Effector memory CD8-positive, alpha-beta T cell (primary cell): Measurements from ENCODE around the gene BRWD1.

Experiments
- ATAC-seq: fragments of 150-1000 bp; cut with Tn5 transposase; replicated peaks from 2 replicates; pipeline ENCODE4 v1.10.0; 2021; ENCODE audit warnings: mild to moderate bottlenecking, moderate library complexity
- DNase-seq, 3 experiments: peaks; one replicate each; pipeline ENCODE4 v3.0.0; 2021
- H3K27ac Mint-ChIP-seq, 2 donors: one replicate each; pipeline ENCODE4 v1.8.0; 2022; ENCODE audit warnings: mild to moderate bottlenecking in 2 of 2, mixed read lengths in 2 of 2, moderate library complexity in 2 of 2
- H3K27me3 Mint-ChIP-seq, 2 donors: one replicate each; pipeline ENCODE4 v1.8.0; 2022; ENCODE audit warnings: mixed read lengths in 2 of 2
- H3K36me3 Mint-ChIP-seq: one replicate; pipeline ENCODE4 v1.8.0; 2022; ENCODE audit warnings: mild to moderate bottlenecking, moderate library complexity, mixed read lengths; ENCODE audit not compliant: insufficient read depth
- H3K4me1 Mint-ChIP-seq, 2 donors: one replicate each; pipeline ENCODE4 v1.8.0; 2022; ENCODE audit warnings: low read depth in 2 of 2, mixed read lengths in 2 of 2
- H3K4me3 Mint-ChIP-seq, 2 donors: one replicate each; pipeline ENCODE4 v1.8.0; 2022; ENCODE audit warnings: mild to moderate bottlenecking in 2 of 2, mixed read lengths in 2 of 2, moderate library complexity in 2 of 2
- H3K9me3 Mint-ChIP-seq, 2 donors: one replicate each; pipeline ENCODE4 v1.8.0; 2022; ENCODE audit warnings: mixed read lengths in 2 of 2

Gene BRWD1

GRCh38 chr21:39344848-39345247 is 31.4 kb upstream of the BRWD1 start:
- Mint-ChIP-seq H3K4me3 (peak overlapping the region in 1 of 2 donors; percentile 4), H3K36me3 (peaks cover 72% of the 10 kb centered on the region), H3K27ac (no peak overlapping the region), H3K27me3 (no peaks in the 10 kb centered on the region), H3K4me1 (peaks cover 25 to 28% of the 10 kb centered on the region in 2 donors), H3K9me3 (no peaks in the 10 kb centered on the region)
- DNase-seq, result no peak
- ATAC-seq, result no peak

- peaks cover 47% of the 10 kb centered on the region for H3K36me3 Mint-ChIP-seq
- ATAC-seq, result no peak
- no peak overlapping the region for H3K4me3 Mint-ChIP-seq
- no peak overlapping the region for H3K27ac Mint-ChIP-seq
- H3K4me1 Mint-ChIP-seq, result peaks cover 11 to 13% of the 10 kb centered on the region in 2 donors
- H3K9me3 Mint-ChIP-seq, result no peaks in the 10 kb centered on the region
- no peaks in the 10 kb centered on the region for H3K27me3 Mint-ChIP-seq
- no peak for DNase-seq
Measured at GRCh38 chr21:39341249-39341923, 28.0 kb upstream of the BRWD1 start.

GRCh38 chr21:39340687-39341086 is 27.3 kb upstream of the BRWD1 start:
- Mint-ChIP-seq H3K27me3 (no peaks in the 10 kb centered on the region), H3K4me3 (no peak overlapping the region), H3K9me3 (no peaks in the 10 kb centered on the region), H3K36me3 (peaks cover 42% of the 10 kb centered on the region), H3K4me1 (peaks cover 8 to 9% of the 10 kb centered on the region in 2 donors), H3K27ac (no peak overlapping the region)
- no peak for DNase-seq
- ATAC-seq, result no peak

GRCh38 chr21:39339231-39339630 is 25.8 kb upstream of the BRWD1 start:
- ATAC-seq (no peak), DNase-seq (no peak)
- Mint-ChIP-seq H3K27ac (no peak overlapping the region), H3K4me1 (no peaks in the 10 kb centered on the region), H3K36me3 (peaks cover 28% of the 10 kb centered on the region), H3K9me3 (no peaks in the 10 kb centered on the region), H3K4me3 (no peak overlapping the region), H3K27me3 (no peaks in the 10 kb centered on the region)

GRCh38 chr21:39336457-39337008 is 23.1 kb upstream of the BRWD1 start:
- DNase-seq, result no peak
- H3K4me3 Mint-ChIP-seq, result no peak overlapping the region
- H3K36me3 Mint-ChIP-seq, result peaks cover 2% of the 10 kb centered on the region
- H3K27me3 Mint-ChIP-seq, result no peaks in the 10 kb centered on the region
- ATAC-seq, result no peak
- no peaks in the 10 kb centered on the region for H3K4me1 Mint-ChIP-seq
- no peak overlapping the region for H3K27ac Mint-ChIP-seq
- no peaks in the 10 kb centered on the region for H3K9me3 Mint-ChIP-seq

GRCh38 chr21:39334611-39335010 is 21.2 kb upstream of the BRWD1 start:
- H3K27ac Mint-ChIP-seq, result no peak overlapping the region
- no peaks in the 10 kb centered on the region for H3K4me1 Mint-ChIP-seq
- no peak for DNase-seq
- H3K27me3 Mint-ChIP-seq, result peaks cover 0 to 3% of the 10 kb centered on the region in 2 donors
- H3K9me3 Mint-ChIP-seq, result no peaks in the 10 kb centered on the region
- H3K4me3 Mint-ChIP-seq, result no peak overlapping the region
- no peak for ATAC-seq
- no peaks in the 10 kb centered on the region for H3K36me3 Mint-ChIP-seq

GRCh38 chr21:39332175-39332574 is 18.7 kb upstream of the BRWD1 start:
- no peaks in the 10 kb centered on the region for H3K4me1 Mint-ChIP-seq
- no peak overlapping the region for H3K27ac Mint-ChIP-seq
- DNase-seq (no peak), ATAC-seq (no peak)
- no peaks in the 10 kb centered on the region for H3K9me3 Mint-ChIP-seq
- no peaks in the 10 kb centered on the region for H3K36me3 Mint-ChIP-seq
- no peak overlapping the region for H3K4me3 Mint-ChIP-seq
- H3K27me3 Mint-ChIP-seq, result peaks cover 2 to 9% of the 10 kb centered on the region in 2 donors

GRCh38 chr21:39330001-39330400 is 16.6 kb upstream of the BRWD1 start:
- Mint-ChIP-seq H3K27ac (no peak overlapping the region), H3K4me3 (no peak overlapping the region), H3K27me3 (peaks cover 13 to 22% of the 10 kb centered on the region in 2 donors), H3K4me1 (no peaks in the 10 kb centered on the region), H3K36me3 (no peaks in the 10 kb centered on the region), H3K9me3 (no peaks in the 10 kb centered on the region)
- ATAC-seq (no peak), DNase-seq (no peak)

- no peak for ATAC-seq
- Mint-ChIP-seq H3K9me3 (no peaks in the 10 kb centered on the region), H3K4me1 (no peaks in the 10 kb centered on the region), H3K27me3 (peaks cover 13 to 29% of the 10 kb centered on the region in 2 donors), H3K27ac (no peak overlapping the region), H3K36me3 (no peaks in the 10 kb centered on the region), H3K4me3 (no peak overlapping the region)
- no peak for DNase-seq
Measured at GRCh38 chr21:39327727-39328126, 14.3 kb upstream of the BRWD1 start.

GRCh38 chr21:39326607-39327307 is 13.3 kb upstream of the BRWD1 start:
- H3K36me3 Mint-ChIP-seq, result no peaks in the 10 kb centered on the region
- no peak overlapping the region for H3K27ac Mint-ChIP-seq
- no peaks in the 10 kb centered on the region for H3K4me1 Mint-ChIP-seq
- DNase-seq (no peak), ATAC-seq (no peak)
- H3K4me3 Mint-ChIP-seq, result no peak overlapping the region
- H3K9me3 Mint-ChIP-seq, result no peaks in the 10 kb centered on the region
- peaks cover 13 to 29% of the 10 kb centered on the region in 2 donors for H3K27me3 Mint-ChIP-seq

- H3K4me1 Mint-ChIP-seq, result no peaks in the 10 kb centered on the region
- H3K27me3 Mint-ChIP-seq, result peaks cover 13 to 29% of the 10 kb centered on the region in 2 donors
- H3K9me3 Mint-ChIP-seq, result no peaks in the 10 kb centered on the region
- DNase-seq (no peak), ATAC-seq (no peak)
- no peak overlapping the region for H3K27ac Mint-ChIP-seq
- no peak overlapping the region for H3K4me3 Mint-ChIP-seq
- H3K36me3 Mint-ChIP-seq, result no peaks in the 10 kb centered on the region
Measured at GRCh38 chr21:39325458-39325857, 12.0 kb upstream of the BRWD1 start.

GRCh38 chr21:39321424-39321823 is 8.0 kb upstream of the BRWD1 start:
- Mint-ChIP-seq H3K9me3 (no peaks in the 10 kb centered on the region), H3K27me3 (peaks cover 3 to 13% of the 10 kb centered on the region in 2 donors), H3K36me3 (no peaks in the 10 kb centered on the region), H3K4me1 (no peaks in the 10 kb centered on the region), H3K27ac (no peak overlapping the region), H3K4me3 (no peak overlapping the region)
- DNase-seq, result no peak
- no peak for ATAC-seq

GRCh38 chr21:39319814-39320332 is 6.4 kb upstream of the BRWD1 start:
- DNase-seq, result no peak
- peaks cover 0 to 6% of the 10 kb centered on the region in 2 donors for H3K27me3 Mint-ChIP-seq
- no peak overlapping the region for H3K4me3 Mint-ChIP-seq
- H3K36me3 Mint-ChIP-seq, result no peaks in the 10 kb centered on the region
- peaks cover 5 to 8% of the 10 kb centered on the region in 2 donors for H3K4me1 Mint-ChIP-seq
- no peaks in the 10 kb centered on the region for H3K9me3 Mint-ChIP-seq
- no peak for ATAC-seq
- no peak overlapping the region for H3K27ac Mint-ChIP-seq
